HG03460 (cell line): ENCODE results near the gene BCL2L14.

ENCODE experiments used
- ATAC-seq: cut with Tn5 transposase; IDR thresholded peaks from one replicate; pipeline ENCODE4 v1.9.1; 2021; ENCODE audit not compliant: unreplicated experiment

Gene BCL2L14

GRCh38 chr12:12051668-12052067, 19.1 kb upstream of the BCL2L14 start:
- ATAC-seq = no peak

GRCh38 chr12:12054993-12055392, 15.7 kb upstream of the BCL2L14 start:
- ATAC-seq = no peak

- no peak for ATAC-seq
These were observed 13.8 kb upstream of the BCL2L14 start for GRCh38 chr12:12056951-12057350.

- ATAC-seq = no peak
These were observed 6.1 kb upstream of the BCL2L14 start for GRCh38 chr12:12064596-12064995.

GRCh38 chr12:12068751-12069150, 2.0 kb upstream of the BCL2L14 start:
- ATAC-seq = no peak

- ATAC-seq = no peak
These were observed 754 bp upstream of the BCL2L14 start for GRCh38 chr12:12069821-12070548.

- ATAC-seq = peak; percentile 56
These were observed 1.5 kb downstream of the BCL2L14 start for GRCh38 chr12:12072064-12072760.

GRCh38 chr12:12079291-12079690, 8.6 kb downstream of the BCL2L14 start:
- no peak for ATAC-seq

- no peak for ATAC-seq
These were observed 11.2 kb downstream of the BCL2L14 start for GRCh38 chr12:12081836-12082497.

- ATAC-seq = no peak
These were observed 12.9 kb downstream of the BCL2L14 start for GRCh38 chr12:12083688-12084087.

- no peak for ATAC-seq
These were observed 15.6 kb downstream of the BCL2L14 start for GRCh38 chr12:12086362-12086761.

- ATAC-seq = no peak
These were observed 16.4 kb downstream of the BCL2L14 start for GRCh38 chr12:12086973-12087692.

GRCh38 chr12:12087693-12088034, 16.9 kb downstream of the BCL2L14 start:
- no peak for ATAC-seq

GRCh38 chr12:12088147-12088546, 17.4 kb downstream of the BCL2L14 start:
- ATAC-seq = no peak

- ATAC-seq = no peak
These were observed 18.0 kb downstream of the BCL2L14 start for GRCh38 chr12:12088761-12089160.

- ATAC-seq = no peak
These were observed 20.3 kb downstream of the BCL2L14 start for GRCh38 chr12:12091071-12091470.

- no peak for ATAC-seq
These were observed 21.4 kb downstream of the BCL2L14 start for GRCh38 chr12:12091977-12092663.

GRCh38 chr12:12094481-12094880, 23.7 kb downstream of the BCL2L14 start:
- ATAC-seq = no peak

- no peak for ATAC-seq
These were observed 24.3 kb downstream of the BCL2L14 start for GRCh38 chr12:12095021-12095420.

GRCh38 chr12:12097891-12098690, 27.4 kb downstream of the BCL2L14 start:
- no peak for ATAC-seq
